Measurements from ENCODE around the gene SCN8A.

The SCN8A gene

DNA sequence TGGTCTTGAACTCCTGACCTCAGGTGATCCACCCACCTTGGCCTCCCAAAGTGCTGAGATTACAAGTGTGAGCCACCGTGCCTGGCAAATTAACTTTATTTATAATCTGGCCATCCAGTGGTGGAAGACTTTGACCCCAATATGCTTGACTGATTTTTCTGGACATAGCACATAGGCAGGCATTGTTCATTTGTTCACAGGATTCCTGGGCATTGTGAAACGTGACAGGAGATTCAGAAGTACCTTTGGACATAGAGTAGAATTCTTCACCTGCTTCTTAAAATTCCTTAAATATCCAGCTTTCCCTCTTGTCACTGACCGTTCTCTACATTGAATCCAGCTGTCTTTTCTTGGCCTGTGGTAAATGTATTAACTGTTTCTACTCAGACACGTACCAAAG is 103.1 kb downstream of the SCN8A start:
- TF ChIP-seq, protein P1, sequence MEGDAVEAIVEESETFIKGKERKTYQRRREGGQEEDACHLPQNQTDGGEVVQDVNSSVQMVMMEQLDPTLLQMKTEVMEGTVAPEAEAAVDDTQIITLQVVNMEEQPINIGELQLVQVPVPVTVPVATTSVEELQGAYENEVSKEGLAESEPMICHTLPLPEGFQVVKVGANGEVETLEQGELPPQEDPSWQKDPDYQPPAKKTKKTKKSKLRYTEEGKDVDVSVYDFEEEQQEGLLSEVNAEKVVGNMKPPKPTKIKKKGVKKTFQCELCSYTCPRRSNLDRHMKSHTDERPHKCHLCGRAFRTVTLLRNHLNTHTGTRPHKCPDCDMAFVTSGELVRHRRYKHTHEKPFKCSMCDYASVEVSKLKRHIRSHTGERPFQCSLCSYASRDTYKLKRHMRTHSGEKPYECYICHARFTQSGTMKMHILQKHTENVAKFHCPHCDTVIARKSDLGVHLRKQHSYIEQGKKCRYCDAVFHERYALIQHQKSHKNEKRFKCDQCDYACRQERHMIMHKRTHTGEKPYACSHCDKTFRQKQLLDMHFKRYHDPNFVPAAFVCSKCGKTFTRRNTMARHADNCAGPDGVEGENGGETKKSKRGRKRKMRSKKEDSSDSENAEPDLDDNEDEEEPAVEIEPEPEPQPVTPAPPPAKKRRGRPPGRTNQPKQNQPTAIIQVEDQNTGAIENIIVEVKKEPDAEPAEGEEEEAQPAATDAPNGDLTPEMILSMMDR (IDR thresholded peaks at IDR 0.05; ENCODE audit: poor library complexity, severe bottlenecking): no peak
- DNase-seq (ENCODE audit: low spot score) (no peak), ATAC-seq (ENCODE audit: low read depth) (no peak)
- H3K27ac ChIP-seq (ENCODE audit: poor library complexity, severe bottlenecking): no peak overlapping the region
- H3K4me3 ChIP-seq (ENCODE audit: severe bottlenecking): no peak overlapping the region
- H3K27me3 ChIP-seq (ENCODE audit: insufficient read depth, poor library complexity, severe bottlenecking): no peaks in the 10 kb centered on the region
- H3K9me3 ChIP-seq (ENCODE audit: severe bottlenecking): no peaks in the 10 kb centered on the region
- no peaks in the 10 kb centered on the region for H3K36me3 ChIP-seq (ENCODE audit: low read depth)
- no peaks in the 10 kb centered on the region for H3K4me1 ChIP-seq (ENCODE audit: insufficient read depth, poor library complexity, severe bottlenecking)

DNA sequence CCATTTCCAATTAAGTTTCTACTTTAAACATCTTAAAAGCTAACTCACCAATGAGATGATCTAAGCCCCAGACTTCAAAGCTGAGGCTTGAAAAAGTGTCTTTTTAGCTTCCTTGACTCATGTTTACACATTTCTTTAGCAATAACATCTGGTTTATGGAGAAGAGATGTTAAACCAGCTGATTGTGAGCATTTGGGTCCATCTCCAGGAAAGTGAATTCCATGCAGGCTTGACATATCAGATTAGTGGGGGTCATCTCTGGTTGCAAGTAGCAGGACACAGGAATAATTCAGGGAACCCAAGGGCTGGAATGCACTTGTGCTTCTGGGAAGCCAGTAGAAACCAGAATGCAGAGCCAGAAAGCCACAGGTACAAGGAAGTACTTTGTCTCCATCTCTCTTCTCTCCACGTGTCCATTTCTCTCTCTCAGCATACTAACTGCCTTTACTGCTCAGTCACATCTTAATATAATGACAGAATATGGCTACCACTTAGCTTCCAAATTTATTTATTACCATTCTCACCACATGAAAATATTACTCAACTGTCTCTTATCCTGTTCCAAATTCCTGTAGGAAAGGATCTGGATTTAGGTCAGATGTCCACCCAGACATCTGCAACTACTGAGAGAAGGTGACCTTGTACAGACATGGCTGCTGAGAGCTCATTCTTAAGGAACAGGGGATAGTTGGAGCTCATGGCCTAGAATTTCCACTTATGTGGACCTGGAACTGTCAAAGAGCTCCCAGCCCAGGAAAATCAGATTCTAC is 104.4 kb downstream of the SCN8A start:
- DNase-seq (ENCODE audit: low spot score): no peak
- H3K4me1 ChIP-seq (ENCODE audit: insufficient read depth, poor library complexity, severe bottlenecking): no peaks in the 10 kb centered on the region
- TF ChIP-seq, protein P1 (IDR thresholded peaks at IDR 0.05; ENCODE audit: poor library complexity, severe bottlenecking): no peak
- no peaks in the 10 kb centered on the region for H3K36me3 ChIP-seq (ENCODE audit: low read depth)
- H3K27ac ChIP-seq (ENCODE audit: poor library complexity, severe bottlenecking): no peak overlapping the region
- H3K9me3 ChIP-seq (ENCODE audit: severe bottlenecking): no peaks in the 10 kb centered on the region
- H3K27me3 ChIP-seq (ENCODE audit: insufficient read depth, poor library complexity, severe bottlenecking): no peaks in the 10 kb centered on the region
- no peak overlapping the region for H3K4me3 ChIP-seq (ENCODE audit: severe bottlenecking)
- ATAC-seq (ENCODE audit: low read depth): no peak

DNA sequence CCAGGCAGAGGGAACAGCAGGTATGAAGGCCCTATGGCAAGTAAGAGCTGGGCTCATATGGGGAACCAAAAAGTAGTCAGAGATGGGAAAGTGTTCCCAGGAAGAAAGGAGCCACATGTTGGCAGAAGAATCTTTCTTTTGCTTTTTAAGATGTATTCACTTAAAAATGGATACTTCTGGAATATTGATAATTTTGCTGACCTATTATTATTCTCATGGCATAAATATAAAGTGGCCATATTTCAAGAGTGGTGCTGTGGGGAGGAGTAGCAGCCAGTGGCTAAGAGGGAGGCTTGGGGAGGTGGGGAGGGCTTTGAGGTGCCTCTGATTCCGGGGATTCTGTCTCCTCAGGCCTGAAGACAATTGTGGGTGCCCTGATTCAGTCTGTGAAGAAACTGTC is 108.2 kb downstream of the SCN8A start:
- no peaks in the 10 kb centered on the region for H3K36me3 ChIP-seq (ENCODE audit: low read depth)
- ATAC-seq (ENCODE audit: low read depth): no peak
- H3K27me3 ChIP-seq (ENCODE audit: insufficient read depth, poor library complexity, severe bottlenecking): no peaks in the 10 kb centered on the region
- no peaks in the 10 kb centered on the region for H3K4me1 ChIP-seq (ENCODE audit: insufficient read depth, poor library complexity, severe bottlenecking)
- TF ChIP-seq, protein P1 (IDR thresholded peaks at IDR 0.05; ENCODE audit: poor library complexity, severe bottlenecking): no peak
- no peaks in the 10 kb centered on the region for H3K9me3 ChIP-seq (ENCODE audit: severe bottlenecking)
- no peak overlapping the region for H3K27ac ChIP-seq (ENCODE audit: poor library complexity, severe bottlenecking)
- no peak overlapping the region for H3K4me3 ChIP-seq (ENCODE audit: severe bottlenecking)
- no peak for DNase-seq (ENCODE audit: low spot score)

DNA sequence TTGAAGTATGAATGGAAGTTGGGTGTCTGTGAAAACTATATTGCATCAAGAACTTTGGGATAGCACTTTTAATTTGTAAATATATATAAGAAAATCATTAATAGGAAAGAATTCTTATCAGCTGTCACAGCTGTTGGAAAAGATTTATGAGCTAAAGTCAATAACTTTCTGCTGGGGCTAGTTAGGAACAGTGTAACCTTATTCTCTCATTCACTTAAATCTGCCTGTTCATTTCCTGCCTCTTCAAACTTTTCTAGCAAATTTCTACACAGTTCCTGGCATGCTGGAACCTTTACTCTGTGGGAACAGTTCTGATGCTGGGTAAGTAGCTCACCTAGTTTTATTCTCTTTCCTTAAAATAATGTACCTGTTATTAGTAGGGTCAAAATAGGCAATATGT is 109.9 kb downstream of the SCN8A start:
- H3K9me3 ChIP-seq (ENCODE audit: severe bottlenecking): no peaks in the 10 kb centered on the region
- no peak overlapping the region for H3K4me3 ChIP-seq (ENCODE audit: severe bottlenecking)
- ATAC-seq (ENCODE audit: low read depth) (no peak), DNase-seq (ENCODE audit: low spot score) (no peak)
- TF ChIP-seq, protein P1 (IDR thresholded peaks at IDR 0.05; ENCODE audit: poor library complexity, severe bottlenecking): no peak
- no peaks in the 10 kb centered on the region for H3K4me1 ChIP-seq (ENCODE audit: insufficient read depth, poor library complexity, severe bottlenecking)
- H3K36me3 ChIP-seq (ENCODE audit: low read depth): no peaks in the 10 kb centered on the region
- no peak overlapping the region for H3K27ac ChIP-seq (ENCODE audit: poor library complexity, severe bottlenecking)
- no peaks in the 10 kb centered on the region for H3K27me3 ChIP-seq (ENCODE audit: insufficient read depth, poor library complexity, severe bottlenecking)

DNA sequence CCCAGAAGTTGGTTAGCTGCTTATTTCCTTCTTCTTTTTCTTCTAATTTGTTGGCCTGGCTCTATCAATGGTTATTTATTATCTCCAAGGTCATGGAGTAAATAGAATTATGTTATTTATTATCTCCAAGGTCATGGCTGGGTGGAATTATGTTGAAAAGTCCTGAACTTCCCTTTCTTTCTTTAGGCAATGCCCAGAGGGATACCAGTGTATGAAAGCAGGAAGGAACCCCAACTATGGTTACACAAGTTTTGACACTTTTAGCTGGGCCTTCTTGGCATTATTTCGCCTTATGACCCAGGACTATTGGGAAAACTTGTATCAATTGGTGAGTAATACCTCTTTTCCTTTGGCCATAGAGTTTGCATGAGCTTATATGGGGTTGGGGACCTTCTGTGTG is 111.6 kb downstream of the SCN8A start:
- no peak for ATAC-seq (ENCODE audit: low read depth)
- TF ChIP-seq, protein P1 (IDR thresholded peaks at IDR 0.05; ENCODE audit: poor library complexity, severe bottlenecking): no peak

More for the DNA sequence above, 111.6 kb downstream of the SCN8A start:
- DNase-seq (ENCODE audit: low spot score): no peak
- Histone ChIP-seq H3K9me3 (ENCODE audit: severe bottlenecking) (no peaks in the 10 kb centered on the region), H3K4me1 (ENCODE audit: insufficient read depth, poor library complexity, severe bottlenecking) (no peaks in the 10 kb centered on the region), H3K27ac (ENCODE audit: poor library complexity, severe bottlenecking) (no peak overlapping the region), H3K4me3 (ENCODE audit: severe bottlenecking) (no peak overlapping the region), H3K36me3 (ENCODE audit: low read depth) (no peaks in the 10 kb centered on the region; the same call in 1 of the 2 replicates), H3K27me3 (ENCODE audit: insufficient read depth, poor library complexity, severe bottlenecking) (no peaks in the 10 kb centered on the region)

Measured in RWPE2 (cell line).